HAP-1 (cell line): ENCODE measurements around the gene CBLL2.

Experiments used
- DNase-seq, 2 experiments: peaks; one replicate each; pipeline ENCODE4 v3.0.0-alpha.2; 2016 to 2020; ENCODE audit warnings: low spot score in 2 of 2
- H3K27me3 ChIP-seq: fragments of 250-450 bp; sonication (Bioruptor Pico); 2 replicates; pipeline ENCODE4 v1.5.1; 2020; ENCODE audit warnings: low read depth, mild to moderate bottlenecking, moderate library complexity
- H3K36me3 ChIP-seq: fragments of 250-450 bp; sonication (Bioruptor Pico); replicated peaks from 2 replicates; pipeline ENCODE4 v1.5.1; 2020; ENCODE audit warnings: mild to moderate bottlenecking
- H3K4me1 ChIP-seq: fragments of 250-450 bp; sonication (Bioruptor Pico); 2 replicates; pipeline ENCODE4 v1.5.1; 2020; ENCODE audit warnings: mild to moderate bottlenecking
- H3K4me3 ChIP-seq: fragments of 250-450 bp; sonication (Bioruptor Pico); 2 replicates; pipeline ENCODE4 v1.5.1; 2020; ENCODE audit warnings: mild to moderate bottlenecking, moderate library complexity
- H3K9me3 ChIP-seq: fragments of 250-450 bp; sonication (Bioruptor Pico); 2 replicates; pipeline ENCODE4 v1.5.1; 2020; ENCODE audit warnings: mild to moderate bottlenecking, moderate library complexity
- in situ Hi-C: fragments of 300-500 bp; cut with MboI; formaldehyde crosslinking; loops from 3 replicates; pipeline ENCODE4 v1.14.3; 2020; ENCODE audit warnings: low sequenced_read_pairs, inconsistent platforms, mixed read lengths

The CBLL2 gene

DNA sequence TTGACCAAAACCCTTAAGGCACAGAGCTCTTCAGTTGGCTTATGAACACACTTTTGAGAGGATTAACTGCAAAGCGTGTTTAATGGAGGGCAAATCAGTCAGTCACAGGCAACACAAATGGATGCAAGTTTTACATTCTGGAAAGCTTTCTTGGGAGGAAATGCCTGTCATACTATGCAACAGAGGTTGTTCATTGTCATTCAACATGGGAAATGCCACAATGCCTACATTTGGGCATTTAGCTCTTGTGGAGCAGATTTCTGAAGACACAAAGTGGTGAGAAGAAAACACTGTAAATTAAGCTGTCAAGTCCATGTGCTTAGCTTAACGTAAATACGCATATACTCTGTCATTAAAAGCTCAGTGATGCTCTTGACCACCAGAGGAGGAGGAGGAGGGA lies 41.1 kb downstream of the CBLL2 start:
- H3K4me3 ChIP-seq, result no peak overlapping the region
- H3K27me3 ChIP-seq, result no peaks in the 10 kb centered on the region
- no peaks in the 10 kb centered on the region for H3K4me1 ChIP-seq
- no peak for DNase-seq
- H3K9me3 ChIP-seq, result no peaks in the 10 kb centered on the region
- H3K36me3 ChIP-seq, result no peaks in the 10 kb centered on the region
- in situ Hi-C loops, result no loop called here

DNA sequence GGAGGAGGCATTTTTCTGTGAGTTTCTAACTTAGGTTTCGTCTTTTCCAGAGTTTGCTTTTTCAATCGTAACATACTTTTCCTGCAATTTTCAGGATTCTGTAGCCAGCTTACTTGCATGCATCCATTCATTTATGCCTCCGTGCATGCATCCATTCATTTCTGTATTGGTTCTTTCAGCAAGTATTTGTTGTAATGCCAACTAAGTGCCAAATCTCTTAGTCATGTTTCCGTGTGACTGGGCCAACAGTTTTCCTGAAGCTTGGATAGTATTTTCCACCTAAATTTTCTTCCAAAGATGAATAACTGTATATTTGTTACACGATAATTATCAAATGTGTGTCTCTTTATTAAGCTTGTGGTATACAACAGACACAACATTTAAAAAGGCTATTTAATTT lies 41.5 kb downstream of the CBLL2 start:
- Histone ChIP-seq H3K27me3 (no peaks in the 10 kb centered on the region), H3K36me3 (no peaks in the 10 kb centered on the region), H3K4me1 (no peaks in the 10 kb centered on the region), H3K9me3 (no peaks in the 10 kb centered on the region), H3K4me3 (no peak overlapping the region)
- DNase-seq, result no peak
- in situ Hi-C loops, result no loop called here

DNA sequence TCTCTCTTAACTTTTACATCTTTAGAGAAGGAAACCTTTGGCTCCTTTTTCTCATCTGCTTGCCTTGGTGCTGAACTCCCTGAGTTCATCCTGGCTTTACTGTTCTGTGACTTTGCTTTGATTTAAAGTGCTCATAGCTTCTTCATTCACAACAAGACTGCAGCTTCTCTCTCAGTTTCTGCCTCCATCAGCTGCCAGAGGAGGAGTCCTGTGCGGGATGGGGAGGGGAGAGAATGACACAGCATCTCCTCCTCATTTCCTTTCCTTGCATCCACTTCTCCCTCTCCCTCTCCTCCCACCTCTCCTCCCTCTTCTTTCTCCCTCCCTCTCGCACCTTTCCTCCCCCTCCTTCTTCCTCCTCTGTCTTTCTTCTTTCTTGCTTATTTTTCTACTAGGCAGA lies 42.0 kb downstream of the CBLL2 start:
- DNase-seq, result no peak
- H3K4me1 ChIP-seq, result no peaks in the 10 kb centered on the region
- no peak overlapping the region for H3K4me3 ChIP-seq
- in situ Hi-C loops, result no loop called here
- no peaks in the 10 kb centered on the region for H3K36me3 ChIP-seq
- no peaks in the 10 kb centered on the region for H3K9me3 ChIP-seq
- H3K27me3 ChIP-seq, result no peaks in the 10 kb centered on the region

- in situ Hi-C loops, result no loop called here
- no peak overlapping the region for H3K4me3 ChIP-seq
These were observed 42.4 kb downstream of the CBLL2 start for GRCh38 chrX:22315151-22315550.

DNA sequence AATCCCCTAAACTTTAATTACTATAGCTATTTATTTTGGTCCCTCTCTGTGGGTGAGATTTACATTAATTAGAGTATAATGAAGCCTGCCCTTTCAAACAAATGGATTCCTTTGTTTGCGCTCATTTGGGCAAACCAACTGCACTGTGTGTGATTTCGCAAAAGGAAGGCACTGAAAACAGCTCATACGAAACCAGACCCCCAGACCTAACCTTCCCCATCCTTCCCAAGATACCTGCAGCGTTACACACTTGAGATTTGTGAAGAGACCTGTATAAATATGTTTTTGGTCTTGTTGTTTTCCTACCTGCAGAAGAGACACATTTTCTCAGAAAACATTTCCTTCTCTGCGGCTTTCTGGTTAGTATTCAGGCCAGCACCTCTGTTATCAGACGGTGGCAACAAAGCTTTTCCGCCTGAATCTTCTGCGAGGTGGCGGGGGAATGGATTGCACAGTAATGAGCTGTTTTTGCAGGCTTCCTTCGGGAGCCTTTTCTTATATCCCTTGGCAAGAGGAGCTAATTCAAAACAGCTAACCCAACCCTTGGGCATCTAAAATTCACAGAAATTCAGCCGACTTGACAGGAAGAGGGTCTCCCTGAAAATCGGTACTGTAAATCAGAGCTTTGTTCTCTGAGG lies 47.6 kb downstream of the CBLL2 start:
- Histone ChIP-seq H3K4me1 (no peaks in the 10 kb centered on the region), H3K9me3 (no peaks in the 10 kb centered on the region), H3K27me3 (no peaks in the 10 kb centered on the region), H3K4me3 (no peak overlapping the region), H3K36me3 (no peaks in the 10 kb centered on the region)
- DNase-seq, result no peak
- in situ Hi-C loops, result no loop called here

More at GRCh38 chrX:22315151-22315550, 42.4 kb downstream of the CBLL2 start:
- DNase-seq, result no peak
- Histone ChIP-seq H3K27me3 (no peaks in the 10 kb centered on the region), H3K4me1 (no peaks in the 10 kb centered on the region), H3K36me3 (no peaks in the 10 kb centered on the region), H3K9me3 (no peaks in the 10 kb centered on the region)

DNA sequence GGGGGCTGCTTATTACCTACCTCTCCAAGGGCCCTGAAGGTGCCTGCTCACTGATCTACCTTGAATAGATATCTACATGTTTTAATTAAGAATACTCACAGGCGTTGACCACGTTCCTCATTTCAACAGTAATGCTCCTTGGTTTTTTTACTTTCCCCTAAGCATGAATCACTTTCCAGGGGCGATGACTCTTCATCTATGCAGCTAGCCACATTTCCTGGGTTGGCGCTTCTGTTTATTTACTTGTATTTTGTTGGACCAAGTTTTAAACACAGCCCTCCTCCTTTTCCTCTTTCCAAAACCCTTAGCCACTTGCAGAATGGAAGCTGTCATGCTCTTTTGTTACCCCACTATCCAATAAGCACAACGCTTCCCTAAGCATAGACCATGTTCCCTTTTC lies 50.8 kb downstream of the CBLL2 start:
- no peaks in the 10 kb centered on the region for H3K4me1 ChIP-seq
- no peak for DNase-seq
- in situ Hi-C loops, result no loop called here
- H3K9me3 ChIP-seq, result no peaks in the 10 kb centered on the region
- no peak overlapping the region for H3K4me3 ChIP-seq
- H3K27me3 ChIP-seq, result no peaks in the 10 kb centered on the region
- no peaks in the 10 kb centered on the region for H3K36me3 ChIP-seq
